Measurements from ENCODE around the gene LMX1A. TPM values are rescaled to one million over a fixed set of nuclear protein-coding genes. Genes with fewer than 3 reads are reported as not detected.

Gene LMX1A
- total and polyA plus RNA-seq, 2 donors (not counting 1 experiment from before 2014, with no cell fraction given), result not detected

GRCh38 chr1:165296205-165296604, 60.3 kb downstream of the LMX1A start:
- TF ChIP-seq CTCF (IDR thresholded peaks at IDR 0.05), result no peak
- TF ChIP-seq EZH2 (IDR thresholded peaks at IDR 0.05; ENCODE audit: borderline replicate concordance, insufficient read depth, low read depth, low read length, poor library complexity, severe bottlenecking), result no peak
- H3K4me1 ChIP-seq (ENCODE audit: control insufficient read depth in 2 of 2, insufficient read depth in 2 of 2, low read length in 2 of 2), result no peaks in the 10 kb centered on the region
- H3K27ac Mint-ChIP-seq, result no peak overlapping the region
- H3K79me2 ChIP-seq (ENCODE audit: control insufficient read depth, insufficient read depth, low read length), result no peaks in the 10 kb centered on the region
- H3K4me2 ChIP-seq (replicated peaks; ENCODE audit: low read depth, low read length, poor library complexity, severe bottlenecking), result no peak overlapping the region
- no peak overlapping the region for H3K27ac ChIP-seq (ENCODE audit: low read length in 2 of 2)
- CTCF ChIA-PET, result no interaction called here
- H3K4me3 ChIP-seq (ENCODE audit: control extremely low read depth in 1 of 5, extremely low read depth in 1 of 5, insufficient read depth in 1 of 5, low read depth in 2 of 5, low read length in 4 of 5), result no peak overlapping the region
- no peak overlapping the region for H2AFZ ChIP-seq (ENCODE audit: insufficient read depth, low read depth, low read length, poor library complexity, severe bottlenecking)
- intact Hi-C loops (cut with micrococcal nuclease), result no loop called here
- WGBS (ENCODE audit: insufficient coverage), result 87% methylated on average over 3 of the region's 4 CpGs
- DNase-seq, result no peak
- POLR2A ChIA-PET, result no interaction called here
- no peak overlapping the region for H3K4me3 Mint-ChIP-seq
- H3K36me3 ChIP-seq (replicated peaks in 1 of 2; ENCODE audit: control extremely low read depth in 1 of 2, control insufficient read depth in 1 of 2, extremely low read depth in 1 of 2, insufficient read depth in 2 of 2, low read length in 1 of 2), result no peaks in the 10 kb centered on the region
- peaks cover 0 to 2% (median 0%) of the 10 kb centered on the region in 3 donors for H3K9me3 ChIP-seq (ENCODE audit: control extremely low read depth in 1 of 3, control insufficient read depth in 2 of 3, insufficient read depth in 1 of 3, low read length in 2 of 3)
- H3K27me3 Mint-ChIP-seq, result peaks cover 24% of the 10 kb centered on the region
- H3K27me3 ChIP-seq (replicated peaks in 1 of 4; ENCODE audit: control extremely low read depth in 1 of 4, control insufficient read depth in 3 of 4, insufficient read depth in 4 of 4, low read length in 3 of 4), result no peaks in the 10 kb centered on the region
- ATAC-seq (ENCODE audit: low read depth), result no peak
- H3K9me3 Mint-ChIP-seq (ENCODE audit: insufficient read depth), result no peaks in the 10 kb centered on the region
- H4K20me1 ChIP-seq (ENCODE audit: control insufficient read depth, insufficient read depth, low read length, poor library complexity, severe bottlenecking), result no peaks in the 10 kb centered on the region
- no peak overlapping the region for H3K9ac ChIP-seq (ENCODE audit: low read length)
- no peaks in the 10 kb centered on the region for H3K4me1 Mint-ChIP-seq

GRCh38 chr1:165290148-165290547, 66.4 kb downstream of the LMX1A start:
- Histone ChIP-seq H3K27ac (ENCODE audit: low read length in 2 of 2) (no peak overlapping the region), H3K4me1 (ENCODE audit: control insufficient read depth in 2 of 2, insufficient read depth in 2 of 2, low read length in 2 of 2) (no peaks in the 10 kb centered on the region), H3K27me3 (replicated peaks in 1 of 4; ENCODE audit: control extremely low read depth in 1 of 4, control insufficient read depth in 3 of 4, insufficient read depth in 4 of 4, low read length in 3 of 4) (peaks cover 0 to 15% (median 6%) of the 10 kb centered on the region in 4 experiments), H4K20me1 (ENCODE audit: control insufficient read depth, insufficient read depth, low read length, poor library complexity, severe bottlenecking) (no peaks in the 10 kb centered on the region), H3K36me3 (replicated peaks in 1 of 2; ENCODE audit: control extremely low read depth in 1 of 2, control insufficient read depth in 1 of 2, extremely low read depth in 1 of 2, insufficient read depth in 2 of 2, low read length in 1 of 2) (no peaks in the 10 kb centered on the region), H2AFZ (ENCODE audit: insufficient read depth, low read depth, low read length, poor library complexity, severe bottlenecking) (no peak overlapping the region), H3K79me2 (ENCODE audit: control insufficient read depth, insufficient read depth, low read length) (no peaks in the 10 kb centered on the region), H3K4me2 (replicated peaks; ENCODE audit: low read depth, low read length, poor library complexity, severe bottlenecking) (no peak overlapping the region), H3K9me3 (ENCODE audit: control extremely low read depth in 1 of 3, control insufficient read depth in 2 of 3, insufficient read depth in 1 of 3, low read length in 2 of 3) (peaks cover 0 to 2% (median 0%) of the 10 kb centered on the region in 3 donors), H3K9ac (ENCODE audit: low read length) (no peak overlapping the region), H3K4me3 (ENCODE audit: control extremely low read depth in 1 of 5, extremely low read depth in 1 of 5, insufficient read depth in 1 of 5, low read depth in 2 of 5, low read length in 4 of 5) (no peak overlapping the region)
- POLR2A ChIA-PET, result no interaction called here
- Mint-ChIP-seq H3K27ac (no peak overlapping the region), H3K27me3 (peaks cover 38% of the 10 kb centered on the region), H3K9me3 (ENCODE audit: insufficient read depth) (peaks cover 3% of the 10 kb centered on the region), H3K4me3 (no peak overlapping the region), H3K4me1 (no peaks in the 10 kb centered on the region)
- CTCF ChIA-PET, result no interaction called here
- DNase-seq (no peak), ATAC-seq (ENCODE audit: low read depth) (no peak)
- no peak for TF ChIP-seq CTCF (IDR thresholded peaks at IDR 0.05)
- TF ChIP-seq EZH2 (IDR thresholded peaks at IDR 0.05; ENCODE audit: borderline replicate concordance, insufficient read depth, low read depth, low read length, poor library complexity, severe bottlenecking), result no peak
- 96% methylated on average over 4 of the region's 7 CpGs for WGBS (ENCODE audit: insufficient coverage)
- intact Hi-C loops (cut with micrococcal nuclease), result no loop called here

Data from B cell (primary cell).